Measurements from ENCODE around the gene NCOA3.

DNA sequence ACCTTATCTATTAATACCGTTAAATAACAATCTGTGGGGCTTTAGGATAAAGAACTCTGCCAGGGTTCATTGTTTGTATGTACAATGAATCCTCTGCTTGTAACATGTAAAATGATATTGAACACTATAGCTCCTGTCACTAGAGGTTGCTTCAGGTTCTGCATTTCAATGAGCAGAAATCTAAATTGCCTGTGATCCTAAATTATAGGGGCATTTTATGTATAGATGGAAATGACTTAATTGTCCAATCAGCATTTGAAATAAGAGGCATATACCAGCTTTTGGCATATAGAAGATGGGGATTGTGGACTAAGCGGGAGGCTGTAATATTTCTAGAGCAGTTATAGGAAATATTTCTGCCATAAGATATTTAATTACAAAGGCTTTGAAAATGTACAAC, 2.0 kb downstream of the NCOA3 start:
- TF ChIP-seq, protein P1, sequence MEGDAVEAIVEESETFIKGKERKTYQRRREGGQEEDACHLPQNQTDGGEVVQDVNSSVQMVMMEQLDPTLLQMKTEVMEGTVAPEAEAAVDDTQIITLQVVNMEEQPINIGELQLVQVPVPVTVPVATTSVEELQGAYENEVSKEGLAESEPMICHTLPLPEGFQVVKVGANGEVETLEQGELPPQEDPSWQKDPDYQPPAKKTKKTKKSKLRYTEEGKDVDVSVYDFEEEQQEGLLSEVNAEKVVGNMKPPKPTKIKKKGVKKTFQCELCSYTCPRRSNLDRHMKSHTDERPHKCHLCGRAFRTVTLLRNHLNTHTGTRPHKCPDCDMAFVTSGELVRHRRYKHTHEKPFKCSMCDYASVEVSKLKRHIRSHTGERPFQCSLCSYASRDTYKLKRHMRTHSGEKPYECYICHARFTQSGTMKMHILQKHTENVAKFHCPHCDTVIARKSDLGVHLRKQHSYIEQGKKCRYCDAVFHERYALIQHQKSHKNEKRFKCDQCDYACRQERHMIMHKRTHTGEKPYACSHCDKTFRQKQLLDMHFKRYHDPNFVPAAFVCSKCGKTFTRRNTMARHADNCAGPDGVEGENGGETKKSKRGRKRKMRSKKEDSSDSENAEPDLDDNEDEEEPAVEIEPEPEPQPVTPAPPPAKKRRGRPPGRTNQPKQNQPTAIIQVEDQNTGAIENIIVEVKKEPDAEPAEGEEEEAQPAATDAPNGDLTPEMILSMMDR (conservative IDR thresholded peaks at IDR 0.05; ENCODE audit: low read depth, low read length), result no peak; the same call in 1 of the 2 replicates
- no peak for TF ChIP-seq EZH2 (IDR thresholded peaks at IDR 0.05; ENCODE audit: low read length, unreplicated experiment)
